Spleen (tissue), 7 donors: ENCODE results near the gene CEMP1.

Experiments used
- CTCF ChIP-seq, 11 experiments: fragments of 200-600 bp in 7 of 11; fragments of 450-650 bp in 4 of 11; sonication (generic) in 4 of 11; IDR thresholded peaks in 8 of 11; conservative IDR thresholded peaks in 3 of 11; 1 replicate in 7 of 11; 2 replicates in 4 of 11; pipeline versions ENCODE4 v1.4.0 to v1.8.0; 2016 to 2021; ENCODE audit warnings: antibody characterized with exemption in 11 of 11, inconsistent platforms in 4 of 11, mild to moderate bottlenecking in 1 of 11
- POLR2A ChIP-seq, 3 donors: fragments of 450-650 bp; IDR thresholded peaks; one replicate each; pipeline ENCODE4 v1.5.1; 2017; ENCODE audit warnings: antibody characterized with exemption in 3 of 3, mild to moderate bottlenecking in 1 of 3
- POLR2AphosphoS5 ChIP-seq, 3 donors: sonication (generic); formaldehyde crosslinking; IDR thresholded peaks; one replicate each; pipeline ENCODE4 v1.5.1; 2017; ENCODE audit warnings: antibody characterized with exemption in 3 of 3
- donor health status: DM: no; HTN: no; CAD: no; lungs with moderate emphysema.
- donor health status: DM: no; HTN: no; CAD: no.
- donor health status: DM: no; HTN: no; CAD: no.

- no peak for TF ChIP-seq POLR2AphosphoS5 (IDR thresholded peaks at IDR 0.05)
- no peak for TF ChIP-seq CTCF (IDR thresholded peaks at IDR 0.05 in 8 of 11, conservative IDR thresholded peaks at IDR 0.05 in 3 of 11)
- no peak for TF ChIP-seq POLR2A (IDR thresholded peaks at IDR 0.05)
Observed at GRCh38 chr16:2482249-2482648, 49.0 kb downstream of the CEMP1 start.
